DMS114 treated with DMSO at 0.1 percent for 48 hours (cell line): ENCODE measurements around the gene MAD1L1.

ENCODE experiments used
- DNase-seq: peaks from one replicate; lab custom pipeline; 2025; ENCODE audit not compliant: unreplicated experiment; lab: John Stamatoyannopoulos, UW

The MAD1L1 gene

GRCh38 chr7:2106440-2106839 is 126.3 kb downstream of the MAD1L1 start:
- DNase-seq, result no peak

GRCh38 chr7:2105917-2106316 is 126.8 kb downstream of the MAD1L1 start:
- DNase-seq, result no peak

GRCh38 chr7:2105280-2105679 is 127.5 kb downstream of the MAD1L1 start:
- DNase-seq, result no peak

GRCh38 chr7:2104716-2105115 is 128.0 kb downstream of the MAD1L1 start:
- DNase-seq, result no peak

GRCh38 chr7:2104107-2104710 is 128.5 kb downstream of the MAD1L1 start:
- no peak for DNase-seq

GRCh38 chr7:2103071-2103898 is 129.5 kb downstream of the MAD1L1 start:
- no peak for DNase-seq

- no peak for DNase-seq
Observed at GRCh38 chr7:2102375-2102723, 130.4 kb downstream of the MAD1L1 start.

- DNase-seq, result no peak
Observed at GRCh38 chr7:2101630-2102374, 130.9 kb downstream of the MAD1L1 start.

GRCh38 chr7:2100278-2101208 is 132.2 kb downstream of the MAD1L1 start:
- no peak for DNase-seq

GRCh38 chr7:2099048-2099957 is 133.4 kb downstream of the MAD1L1 start:
- no peak for DNase-seq

- DNase-seq, result no peak
Observed at GRCh38 chr7:2098496-2098895, 134.2 kb downstream of the MAD1L1 start.

GRCh38 chr7:2098056-2098455 is 134.7 kb downstream of the MAD1L1 start:
- no peak for DNase-seq

- no peak for DNase-seq
Observed at GRCh38 chr7:2097492-2097891, 135.3 kb downstream of the MAD1L1 start.

GRCh38 chr7:2096692-2097387 is 135.9 kb downstream of the MAD1L1 start:
- DNase-seq, result no peak

- no peak for DNase-seq
Observed at GRCh38 chr7:2095436-2095835, 137.3 kb downstream of the MAD1L1 start.

- no peak for DNase-seq
Observed at GRCh38 chr7:2094454-2095045, 138.2 kb downstream of the MAD1L1 start.

- no peak for DNase-seq
Observed at GRCh38 chr7:2093843-2094220, 138.9 kb downstream of the MAD1L1 start.

GRCh38 chr7:2093215-2093842 is 139.4 kb downstream of the MAD1L1 start:
- no peak for DNase-seq

GRCh38 chr7:2092279-2092678 is 140.5 kb downstream of the MAD1L1 start:
- DNase-seq, result no peak
